HS-27A (cell line): ENCODE measurements around the gene CD44.

ENCODE experiments used
- DNase-seq: peaks from one replicate; pipeline ENCODE4 v3.0.0-alpha.2; 2012; ENCODE audit warnings: low read depth, missing footprints

The CD44 gene

GRCh38 chr11:35237351-35237750 lies 98.4 kb downstream of the CD44 start:
- no peak for DNase-seq

DNA sequence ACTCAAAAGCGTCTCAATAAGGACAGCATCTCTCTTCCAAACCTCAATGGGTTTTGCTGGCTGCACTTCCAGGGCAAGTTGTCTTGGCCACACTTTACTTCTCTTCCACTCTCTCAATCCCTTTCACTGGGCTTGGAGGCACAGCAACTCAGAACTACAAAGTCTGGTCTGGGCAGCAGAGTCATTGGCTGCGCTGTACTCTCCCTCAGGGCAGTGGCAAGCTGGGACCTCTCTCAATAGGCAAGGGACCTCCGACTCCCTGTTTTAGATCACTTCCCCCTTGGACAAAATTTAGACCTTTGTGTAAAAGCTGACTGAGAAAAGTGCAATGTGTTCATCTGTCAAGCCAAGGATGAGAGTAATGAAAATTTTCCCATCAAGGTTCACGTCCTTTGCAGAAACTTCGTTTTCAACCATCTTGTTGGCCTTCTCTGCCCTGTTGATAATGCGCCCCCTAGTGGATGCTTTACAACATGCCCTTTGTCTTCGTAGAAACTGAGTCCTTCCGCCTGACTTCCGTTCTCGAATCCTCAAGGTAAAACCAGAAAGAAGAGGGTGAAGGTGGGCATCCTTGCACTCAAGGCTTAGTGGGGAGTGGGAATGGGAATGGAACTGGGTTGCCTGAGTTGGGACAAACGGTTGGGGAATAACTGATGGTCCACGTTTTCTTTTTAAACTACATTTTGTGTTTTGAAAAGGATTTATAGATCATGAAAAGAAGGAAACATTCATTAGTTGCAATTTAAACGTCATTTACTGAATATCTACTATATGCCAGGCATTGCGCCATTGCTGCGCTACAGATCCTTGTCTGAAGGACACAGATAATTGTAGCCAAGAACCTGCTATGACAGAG lies 99.1 kb downstream of the CD44 start:
- no peak for DNase-seq

GRCh38 chr11:35238882-35239281 lies 99.9 kb downstream of the CD44 start:
- no peak for DNase-seq

DNA sequence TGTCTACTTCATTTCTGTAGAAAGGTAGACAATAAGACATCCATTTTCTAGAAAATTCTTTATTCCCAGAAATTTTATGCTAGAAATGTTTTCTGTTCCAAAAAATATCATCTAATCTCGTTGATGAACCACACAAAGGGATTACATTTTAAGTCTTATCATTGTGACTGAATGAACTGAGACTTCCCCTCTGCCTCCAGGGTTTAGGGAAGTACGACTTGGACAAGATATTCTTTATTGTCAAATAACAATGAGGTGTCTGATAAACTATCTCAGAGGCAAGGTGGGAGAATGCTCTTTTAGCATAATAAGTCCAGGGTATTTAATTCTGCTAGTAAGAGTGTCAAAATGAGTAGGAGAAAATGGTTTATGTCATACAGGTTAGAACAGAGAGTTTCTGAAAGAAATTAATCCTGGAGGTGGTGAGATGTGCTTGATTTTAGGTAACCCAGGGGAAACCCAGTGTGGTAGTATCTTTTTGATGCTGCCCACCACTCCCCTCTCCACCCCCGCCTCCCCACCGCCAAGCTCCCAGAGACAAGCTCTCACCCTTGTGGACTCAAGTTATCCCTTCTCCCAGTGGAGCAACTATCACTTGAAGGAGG lies 100.6 kb downstream of the CD44 start:
- no peak for DNase-seq

DNA sequence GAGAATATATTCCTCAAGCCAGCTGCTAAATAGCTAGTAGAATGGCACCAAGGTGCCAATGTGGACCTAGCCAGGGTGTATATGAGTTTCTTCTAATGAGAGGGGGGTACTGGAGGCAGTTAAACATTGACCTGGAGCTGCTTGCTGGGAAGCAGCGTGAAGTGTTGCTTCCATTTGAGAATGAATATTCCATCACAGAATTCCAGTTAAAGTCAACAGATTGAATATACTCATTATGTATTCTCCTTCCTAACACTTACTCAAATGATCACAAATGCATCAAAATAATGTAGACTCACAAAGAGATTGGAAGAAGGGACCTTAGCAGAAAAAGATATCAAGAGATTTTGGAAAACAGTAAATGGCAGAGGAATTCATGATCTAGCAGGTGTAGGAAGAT lies 102.1 kb downstream of the CD44 start:
- no peak for DNase-seq

DNA sequence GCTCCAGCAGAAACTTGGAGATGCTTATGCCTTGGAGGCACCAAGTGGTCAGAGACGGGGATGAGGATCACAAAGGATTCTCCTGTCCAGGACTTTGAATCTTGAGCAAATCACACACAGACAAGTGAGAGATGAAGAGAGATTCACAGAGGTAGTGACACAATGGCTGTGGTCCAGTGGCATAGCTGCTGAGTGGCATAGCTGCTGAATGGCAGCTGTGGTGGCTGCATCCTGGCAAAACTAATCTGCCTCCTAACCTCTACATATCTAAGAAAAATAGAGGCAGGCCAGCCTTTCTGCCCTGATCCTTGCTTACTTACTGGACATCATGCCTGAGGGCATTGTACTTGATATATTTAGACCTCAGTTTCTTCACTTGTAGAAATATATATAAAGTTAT lies 102.6 kb downstream of the CD44 start:
- DNase-seq, result no peak

DNA sequence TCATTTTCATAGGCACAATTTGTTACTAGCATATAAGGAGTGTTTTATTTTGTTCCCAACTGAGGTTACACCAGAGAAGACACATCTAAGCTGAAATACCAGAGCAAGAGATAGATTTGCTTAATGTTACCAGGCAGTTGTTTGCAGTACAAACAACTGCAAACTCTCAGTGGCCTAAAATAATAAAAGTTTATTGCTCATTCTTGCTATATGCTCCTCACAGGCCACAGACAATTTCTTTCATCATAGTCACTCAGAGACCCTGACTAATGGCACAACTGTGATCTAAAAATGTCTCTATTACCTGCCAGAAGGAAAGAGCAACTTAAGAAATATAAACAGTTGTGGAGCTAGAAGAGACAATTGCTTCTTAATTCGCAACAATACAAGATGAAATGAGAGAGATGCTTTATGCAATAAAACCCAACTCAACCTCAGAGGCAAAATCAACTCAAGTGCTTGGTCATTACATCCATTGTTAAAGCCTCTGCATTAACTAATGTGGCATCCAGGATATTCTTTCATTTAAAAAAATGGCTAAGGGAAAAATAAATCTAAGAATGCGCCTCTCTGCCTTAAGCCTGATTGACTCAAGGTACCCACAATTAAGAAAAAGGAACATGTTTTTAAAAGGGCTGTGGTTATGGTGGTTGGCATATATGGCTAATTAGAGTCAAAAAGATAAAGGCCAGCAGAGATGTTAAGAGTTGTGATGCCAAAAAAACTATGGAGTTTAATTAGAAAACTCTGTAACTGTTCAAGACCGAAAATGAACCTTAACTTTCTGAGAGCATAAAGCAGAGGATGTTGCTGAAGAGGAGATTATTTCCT lies 103.7 kb downstream of the CD44 start:
- DNase-seq, result no peak

DNA sequence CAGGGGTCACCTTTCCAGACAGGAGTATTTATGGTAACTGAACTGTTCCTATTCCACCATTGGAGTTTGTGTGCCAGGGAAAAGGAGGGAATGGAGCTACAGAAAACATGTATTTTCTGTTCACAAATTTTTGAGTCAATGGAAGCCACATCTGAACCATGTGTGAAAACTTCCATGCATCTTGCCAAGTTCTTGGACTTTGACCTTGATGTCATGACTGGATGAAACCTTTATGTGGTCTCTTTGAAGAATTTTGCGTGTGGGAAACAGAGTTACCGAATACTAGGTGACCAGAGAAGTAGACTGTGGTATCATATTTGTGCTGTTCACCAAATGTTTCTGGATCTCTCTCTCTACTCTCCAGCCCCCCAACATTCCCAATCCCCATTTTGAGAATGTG lies 104.8 kb downstream of the CD44 start:
- DNase-seq, result no peak

DNA sequence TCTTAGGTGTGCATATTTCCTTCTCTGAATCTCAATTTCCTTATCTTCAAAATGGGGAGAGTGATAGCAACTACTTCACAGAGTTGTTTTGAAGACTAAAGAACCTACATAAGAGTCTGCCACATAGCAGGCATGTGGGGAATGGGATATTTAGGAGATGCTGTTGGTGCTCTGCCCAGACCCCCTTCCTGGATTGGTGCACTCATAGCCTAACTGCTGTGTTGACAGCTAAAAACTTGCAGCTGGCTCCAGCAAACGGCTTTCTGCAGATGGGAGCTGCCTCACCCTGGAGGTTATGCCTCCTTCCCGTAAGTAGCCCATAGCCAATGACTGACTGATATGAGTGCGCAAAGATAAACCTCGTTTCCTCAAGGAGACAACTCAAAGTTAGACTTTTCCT lies 106.1 kb downstream of the CD44 start:
- no peak for DNase-seq

DNA sequence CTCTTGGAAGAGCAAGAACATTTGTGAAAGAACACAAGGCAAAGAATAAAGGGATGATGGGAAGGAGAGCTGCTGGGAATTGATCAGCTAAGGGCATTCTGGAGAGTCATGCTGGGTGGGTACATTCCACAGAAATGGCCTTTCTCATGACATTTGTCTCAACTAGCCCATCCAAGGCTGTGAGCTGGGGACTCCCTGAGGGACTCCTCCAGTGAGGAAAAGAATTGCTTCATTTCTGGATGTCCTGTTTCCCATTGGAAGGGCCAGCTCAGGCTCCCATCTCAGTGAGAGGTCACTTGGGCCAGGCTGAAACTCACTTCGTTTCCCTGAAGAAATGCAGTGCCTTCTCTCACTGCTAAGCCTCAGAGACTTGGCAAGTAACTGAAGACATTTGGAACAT lies 106.8 kb downstream of the CD44 start:
- DNase-seq, result no peak

- DNase-seq, result no peak
Observed at GRCh38 chr11:35246745-35247144, 107.8 kb downstream of the CD44 start.

GRCh38 chr11:35247428-35247827 lies 108.5 kb downstream of the CD44 start:
- DNase-seq, result no peak

DNA sequence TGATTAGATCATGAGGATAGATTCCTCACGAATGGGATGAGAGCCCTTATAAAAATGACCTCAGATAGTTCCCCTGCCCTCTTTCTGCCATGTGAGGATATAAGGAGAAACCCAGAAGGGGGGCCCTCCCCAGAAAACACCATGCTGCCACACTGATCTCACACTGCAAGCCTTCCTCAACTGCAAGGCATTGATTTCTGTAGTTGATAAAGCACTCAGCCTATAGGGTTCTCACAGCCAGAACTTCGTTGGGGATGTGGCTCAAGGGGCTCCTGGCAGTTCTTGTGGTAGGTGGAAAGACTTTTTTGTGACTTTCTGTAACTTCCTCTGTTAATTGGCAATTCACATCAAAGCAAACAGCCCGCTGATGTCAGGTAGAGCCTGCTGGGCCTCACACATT lies 108.9 kb downstream of the CD44 start:
- DNase-seq, result no peak

DNA sequence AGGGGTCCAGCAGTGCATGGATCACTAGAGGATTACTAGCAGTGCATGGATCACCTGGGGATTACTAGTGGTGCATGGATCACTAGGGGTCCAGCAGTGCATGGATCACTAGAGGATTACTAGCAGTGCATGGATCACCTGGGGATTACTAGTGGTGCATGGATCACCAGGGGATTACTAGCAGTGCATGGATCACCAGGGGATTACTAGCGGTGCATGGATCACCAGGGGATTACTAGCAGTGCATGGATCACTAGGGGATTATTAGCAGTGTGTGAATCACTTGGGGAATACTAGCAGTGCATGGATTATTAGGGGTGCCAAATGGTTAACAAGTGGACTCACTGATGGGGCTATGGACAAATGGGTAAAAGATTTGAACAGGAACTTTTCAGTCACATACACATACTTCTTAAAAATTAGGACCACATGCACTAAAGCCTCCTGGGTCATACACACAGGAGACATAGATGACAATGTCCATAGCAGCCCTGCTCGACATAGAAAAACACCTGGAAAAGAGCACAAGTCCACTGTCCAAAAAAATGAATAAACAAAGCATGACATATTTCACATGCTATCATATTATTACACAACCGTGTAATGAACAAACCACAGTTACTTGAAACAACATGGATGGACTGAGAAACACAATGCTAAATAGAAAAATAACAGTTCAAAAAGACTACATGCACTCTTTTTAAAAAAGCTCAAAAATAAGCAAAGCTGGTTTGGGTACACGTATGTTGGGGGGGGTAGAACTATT lies 109.8 kb downstream of the CD44 start:
- DNase-seq, result no peak

DNA sequence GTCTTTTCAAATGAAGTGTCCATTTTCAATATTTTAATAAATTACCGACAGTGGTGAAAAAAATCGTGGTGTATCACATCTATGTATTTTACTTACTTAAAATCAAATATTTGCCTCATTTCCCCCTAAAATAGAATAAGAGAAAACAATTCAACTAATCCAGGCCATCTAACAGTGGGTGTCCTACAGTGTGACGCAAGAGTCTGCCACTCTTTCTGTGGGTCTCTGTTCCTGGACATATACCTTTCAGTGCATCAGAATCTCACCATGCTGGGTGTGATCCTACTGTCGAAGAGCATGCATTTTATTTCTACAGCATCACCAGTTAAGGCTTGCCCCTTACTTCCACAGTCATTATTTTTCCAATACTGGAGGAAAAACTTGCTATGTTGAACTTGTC lies 111.2 kb downstream of the CD44 start:
- no peak for DNase-seq

GRCh38 chr11:35250621-35251020 lies 111.7 kb downstream of the CD44 start:
- DNase-seq, result no peak

GRCh38 chr11:35253237-35253636 lies 114.3 kb downstream of the CD44 start:
- no peak for DNase-seq

- DNase-seq, result no peak
Observed at GRCh38 chr11:35255514-35255913, 116.5 kb downstream of the CD44 start.

DNA sequence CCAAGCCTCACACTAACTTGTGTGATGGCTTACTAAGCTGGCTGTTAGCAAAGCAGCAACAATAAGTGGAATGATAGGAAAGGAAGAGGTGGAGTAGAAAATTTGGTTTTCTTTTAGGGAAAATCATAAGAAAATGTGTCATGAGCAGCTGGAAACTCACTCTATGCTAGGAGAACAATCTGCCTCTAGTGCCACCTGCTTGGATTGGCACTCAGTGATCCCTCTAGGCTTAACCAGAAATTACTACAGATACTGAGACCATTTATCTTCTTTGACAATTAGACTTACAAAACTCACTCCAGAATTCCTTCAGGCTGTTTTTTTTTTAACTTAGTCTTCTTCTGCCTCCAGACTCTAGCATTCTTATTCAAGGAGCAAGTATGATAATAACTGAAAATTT lies 117.3 kb downstream of the CD44 start:
- DNase-seq, result no peak

DNA sequence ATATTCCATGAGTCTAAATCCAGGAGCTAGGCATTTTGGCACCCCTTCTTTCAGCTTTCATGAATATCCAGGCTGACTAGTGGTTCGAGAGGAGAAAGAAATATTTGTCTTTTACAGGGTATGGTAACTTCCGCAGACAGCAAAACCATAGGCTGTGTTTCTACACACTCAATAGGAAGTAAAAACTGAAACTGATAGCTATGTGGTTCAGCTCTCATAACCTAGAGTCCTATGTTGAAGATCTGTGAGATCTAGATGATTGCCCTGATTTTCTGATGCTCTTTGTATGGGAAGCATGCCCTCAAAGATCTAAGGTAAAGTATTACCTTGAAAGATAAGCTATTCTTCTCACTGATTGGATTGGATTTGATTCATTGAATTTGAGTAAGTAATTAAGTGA lies 118.3 kb downstream of the CD44 start:
- DNase-seq, result no peak

- no peak for DNase-seq
Observed at GRCh38 chr11:35259529-35259928, 120.6 kb downstream of the CD44 start.

DNA sequence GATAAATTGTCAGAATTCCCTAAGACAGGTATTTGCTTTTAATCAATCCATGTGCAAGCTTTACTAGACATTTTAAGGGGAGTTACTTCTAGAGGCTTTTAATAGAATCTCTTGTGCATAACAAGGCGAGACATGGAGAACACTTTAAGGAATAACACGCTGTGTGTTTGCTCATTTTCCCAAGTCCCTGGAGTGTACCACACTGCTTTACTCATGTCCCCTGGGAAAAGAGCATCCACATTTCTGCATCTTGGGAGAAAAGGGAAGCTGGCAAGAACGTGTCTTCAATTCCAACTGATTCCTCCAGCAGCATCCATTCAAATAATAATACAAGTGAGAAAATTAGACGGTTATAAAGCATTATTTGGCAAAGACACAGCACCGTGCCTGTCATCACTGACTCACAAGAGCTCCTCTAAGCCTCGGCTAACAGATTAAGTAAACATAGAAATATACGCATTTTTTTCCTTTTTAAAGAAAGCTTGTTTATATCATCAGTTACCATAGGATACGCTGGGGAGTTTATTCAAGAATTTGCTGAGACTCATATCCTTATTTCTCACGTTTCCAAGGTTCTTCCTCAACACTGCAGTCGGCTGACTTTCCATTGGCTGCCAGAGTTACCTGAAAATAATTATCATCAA lies 121.5 kb downstream of the CD44 start:
- no peak for DNase-seq
